NCI-H2227 treated with DMSO at 0.1 percent for 48 hours (cell line): ENCODE results near the gene TBC1D9.
"Not testable (repeated sequence)": the region's sequence is repeated elsewhere in the genome, so short reads cannot be mapped to it uniquely, and the experiment has no call there.

Experiments
- DNase-seq: peaks from one replicate; lab custom pipeline; 2025; lab: John Stamatoyannopoulos, UW

The TBC1D9 gene

DNA sequence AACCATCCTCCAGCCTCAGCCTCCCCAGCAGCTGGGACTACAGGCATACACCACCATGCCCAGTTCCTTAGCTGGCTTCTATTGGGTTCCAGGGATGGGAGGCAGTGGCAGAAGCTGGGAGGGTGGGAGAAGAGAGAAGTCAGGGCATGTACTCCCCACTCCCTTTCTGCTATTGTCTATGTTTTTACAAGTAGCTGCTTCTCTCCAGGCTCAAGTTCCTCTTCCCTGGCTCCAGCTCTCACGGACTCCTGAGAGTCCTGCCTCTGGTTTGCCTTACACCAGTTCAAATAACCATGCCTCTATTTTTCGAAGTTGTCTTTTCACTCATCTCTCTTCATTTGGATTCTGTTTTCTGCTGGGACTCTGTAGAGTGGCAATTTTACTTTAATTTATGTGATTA, 2.9 kb downstream of the TBC1D9 start:
- DNase-seq = no peak

DNA sequence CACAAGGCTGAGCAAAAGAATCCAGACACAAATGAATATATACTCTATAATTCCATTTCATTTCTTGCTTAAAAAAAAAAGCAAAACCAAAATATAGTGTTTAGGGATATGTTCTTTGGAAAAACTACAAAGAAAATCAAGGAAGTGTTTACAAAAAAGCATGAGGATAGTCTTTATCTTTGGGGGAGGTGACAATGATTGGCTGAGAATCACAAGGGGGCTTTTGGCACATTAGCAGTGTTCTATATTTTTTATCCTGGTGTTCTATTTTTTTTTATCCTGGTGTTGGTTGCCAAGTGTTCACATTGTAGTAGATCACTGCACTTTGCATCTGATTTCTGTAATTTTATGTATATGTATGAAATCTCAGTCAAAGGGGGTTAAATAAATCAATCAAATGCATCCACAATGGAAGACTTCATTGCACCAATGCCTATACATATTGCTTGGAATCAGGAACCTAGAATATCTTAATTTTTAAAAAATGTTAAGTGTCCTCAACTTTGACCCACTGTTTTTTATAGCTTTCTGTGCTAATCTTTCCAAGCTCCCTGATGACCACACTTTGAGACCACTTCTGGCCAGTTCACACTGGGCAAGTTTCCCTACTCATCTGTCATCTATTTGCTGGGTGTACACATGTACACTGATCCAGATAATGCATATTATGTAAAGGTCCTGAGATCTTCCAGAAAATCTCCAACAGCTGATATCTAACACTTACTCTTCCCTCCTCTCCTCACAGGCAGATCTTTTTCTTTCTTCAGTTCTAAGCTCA, 3.7 kb downstream of the TBC1D9 start:
- no peak for DNase-seq

DNA sequence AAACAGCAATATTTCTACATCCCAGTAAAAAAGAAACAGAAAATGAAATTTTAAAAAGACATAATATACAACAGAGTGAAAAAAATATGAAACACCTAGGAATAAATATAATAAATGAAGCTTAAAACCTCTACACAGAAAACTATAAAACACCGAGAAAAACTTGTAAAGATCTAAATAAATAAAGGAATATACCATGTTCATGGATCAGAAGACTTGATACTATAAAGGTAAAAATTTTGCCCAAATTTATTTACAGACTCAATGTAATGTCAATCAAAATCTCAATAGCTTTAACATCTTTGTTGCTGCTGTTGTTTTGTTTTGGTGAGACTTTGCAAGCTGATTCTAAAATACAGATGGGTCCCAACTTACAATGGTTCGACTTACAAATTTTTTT, 5.7 kb downstream of the TBC1D9 start:
- DNase-seq = no peak

DNA sequence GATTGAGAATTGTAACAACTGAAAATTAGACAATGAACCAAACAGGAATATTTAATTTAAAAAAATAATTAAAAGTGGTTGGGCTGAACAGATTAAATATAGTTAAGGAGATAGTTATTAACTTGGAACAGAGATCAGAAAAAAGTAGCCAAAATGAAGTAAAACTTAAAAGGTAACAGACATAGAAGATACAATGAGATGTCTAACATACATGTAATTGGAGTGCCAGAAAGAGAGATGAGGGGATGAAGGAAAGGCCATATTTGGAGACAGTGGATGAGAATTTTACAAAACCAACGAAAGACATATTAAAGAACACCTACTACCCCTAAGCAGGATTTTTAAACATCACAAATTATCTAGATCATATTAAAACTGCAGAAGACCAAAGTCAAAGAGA, 8.0 kb downstream of the TBC1D9 start:
- no peak for DNase-seq

DNA sequence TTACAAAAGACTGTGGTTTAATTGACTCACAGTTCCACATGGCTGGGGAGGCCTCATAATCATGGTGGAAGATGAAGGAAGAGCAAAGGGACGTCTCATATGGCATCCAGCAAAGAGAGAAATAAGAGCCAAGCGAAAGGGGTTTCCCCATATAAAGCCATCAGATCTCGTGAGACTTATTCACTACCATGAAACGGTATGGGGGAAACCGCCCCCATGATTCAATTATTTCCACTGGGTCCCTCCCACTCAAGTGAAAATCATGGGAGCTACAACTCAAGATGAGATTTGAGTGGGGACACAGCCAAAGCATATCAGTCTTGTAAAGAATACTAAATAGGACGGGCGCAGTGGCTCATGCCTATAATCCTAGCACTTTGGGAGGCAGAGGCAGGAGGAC, 9.6 kb downstream of the TBC1D9 start:
- DNase-seq = not testable (repeated sequence)

DNA sequence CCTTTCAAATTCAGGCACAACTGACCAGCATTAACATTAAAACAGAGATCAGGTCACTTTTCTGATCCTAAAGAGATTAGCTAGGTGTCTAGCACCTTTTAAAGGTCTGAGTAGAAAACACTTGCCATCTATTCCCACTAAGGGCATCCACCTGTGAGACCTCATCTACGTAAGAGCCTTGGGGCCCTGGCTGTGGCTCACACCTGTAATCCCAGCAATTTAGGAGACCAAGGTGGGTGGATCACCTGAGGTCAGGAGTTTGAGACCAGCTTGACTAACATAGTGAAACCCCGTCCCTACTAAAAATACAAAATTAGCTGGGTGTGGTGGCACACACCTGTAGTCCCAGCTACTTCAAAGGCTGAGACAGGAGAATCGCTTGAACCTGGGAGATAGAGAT, 11.8 kb downstream of the TBC1D9 start:
- no peak for DNase-seq

DNA sequence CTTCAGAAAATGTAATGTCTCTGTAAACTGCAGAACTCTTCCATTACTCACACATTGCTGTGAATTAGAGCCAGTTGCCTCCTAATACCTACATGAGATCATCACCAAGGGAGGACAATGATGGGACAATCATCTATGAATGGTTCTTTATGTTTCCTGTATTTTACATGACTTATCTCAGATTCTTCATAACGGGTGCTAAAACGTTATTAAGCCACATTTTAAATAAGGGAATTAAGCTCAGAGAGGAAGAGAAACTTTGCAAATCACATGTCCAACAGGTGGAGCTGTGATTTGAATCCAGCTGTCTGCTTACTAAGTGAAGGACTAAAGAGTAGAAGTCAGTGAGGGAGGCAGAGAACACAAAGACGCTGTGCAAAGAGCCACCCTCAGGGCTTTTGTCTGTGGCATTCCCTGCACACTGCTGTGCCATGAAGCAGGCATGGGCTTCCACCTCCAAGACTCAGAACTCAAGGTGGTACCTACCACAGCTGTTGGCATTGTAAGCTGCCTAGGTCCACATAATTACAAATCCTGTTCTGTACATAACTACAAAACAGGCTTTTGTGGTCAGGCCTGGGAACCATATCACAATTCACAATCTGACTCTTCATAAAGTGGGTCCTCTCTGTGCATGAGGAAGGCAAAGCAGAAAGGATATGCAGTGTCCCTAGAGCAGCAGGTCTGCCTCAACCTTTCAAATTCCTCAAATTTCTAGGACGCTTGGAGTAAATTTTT, 12.8 kb downstream of the TBC1D9 start:
- DNase-seq = no peak

DNA sequence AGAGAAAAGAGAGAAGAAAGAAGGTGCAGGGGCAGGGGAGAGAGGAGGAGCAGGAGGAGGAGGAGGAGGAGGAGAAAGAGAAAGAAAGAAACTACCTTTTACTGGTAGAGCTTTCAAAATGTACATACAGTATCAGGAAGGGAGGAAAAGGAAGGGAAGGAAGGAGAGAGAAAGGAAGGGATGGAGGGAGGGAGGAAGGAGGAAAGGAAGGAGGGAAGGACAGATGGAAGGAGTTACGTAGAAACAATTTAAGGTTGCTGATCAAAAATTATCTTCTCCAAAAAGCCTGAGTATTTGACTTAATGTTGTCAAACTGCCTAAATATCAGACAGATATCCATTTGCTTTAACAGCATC, 13.4 kb downstream of the TBC1D9 start:
- DNase-seq = no peak

DNA sequence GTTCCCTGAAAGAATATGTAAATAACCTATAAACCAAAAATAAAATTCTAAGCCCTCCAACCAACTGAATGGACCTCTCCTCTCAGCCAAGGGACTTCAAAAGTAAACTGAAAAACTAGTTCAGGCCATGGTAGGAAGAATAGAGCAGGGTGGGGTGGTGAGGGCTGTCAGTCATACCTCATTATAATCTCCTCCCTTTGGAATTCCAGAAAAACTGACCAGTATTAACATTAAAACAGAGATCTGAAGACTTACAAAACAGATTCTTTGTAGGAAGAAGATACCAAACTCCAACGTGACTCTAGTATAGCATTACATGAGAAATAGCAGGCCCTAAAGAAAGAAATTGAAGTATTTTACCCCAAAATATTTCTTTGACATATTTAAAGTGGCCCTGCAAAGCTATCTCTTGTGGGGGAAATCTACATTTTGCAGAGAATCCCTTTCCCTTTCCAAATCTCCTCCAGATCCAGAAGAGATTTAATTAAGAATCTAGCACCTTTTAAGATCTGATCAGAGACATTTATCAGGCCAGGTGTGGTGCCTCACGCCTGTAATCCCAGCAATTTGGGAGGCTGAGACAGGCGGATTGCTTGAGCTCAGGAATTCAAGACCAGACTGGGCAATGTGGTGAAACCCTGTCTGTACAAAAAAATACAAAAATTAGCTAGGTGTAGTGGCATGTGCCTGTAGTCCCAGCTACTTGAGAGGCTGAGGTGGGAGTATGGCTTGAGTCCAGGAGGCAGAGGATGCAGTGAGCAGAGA, 15.1 kb downstream of the TBC1D9 start:
- DNase-seq = no peak

DNA sequence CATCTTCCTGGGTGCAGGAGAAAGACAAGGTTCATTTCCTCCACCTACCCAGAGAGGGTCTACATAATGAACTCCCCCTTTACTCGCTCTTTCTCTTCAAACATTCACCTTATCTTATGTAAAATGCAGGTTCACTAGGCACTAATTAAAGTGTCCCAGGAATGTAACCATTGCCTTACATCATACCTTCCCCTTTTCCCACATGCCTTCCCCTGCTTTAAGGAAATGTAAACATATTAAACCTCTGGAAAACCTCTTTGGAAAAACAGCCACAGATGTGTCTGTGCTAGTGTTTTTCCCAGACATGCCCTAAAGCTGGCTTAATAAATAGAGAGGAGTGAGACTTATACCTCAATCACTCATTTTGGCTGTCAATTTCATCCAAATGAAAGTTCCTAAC, 15.8 kb downstream of the TBC1D9 start:
- no peak for DNase-seq

DNA sequence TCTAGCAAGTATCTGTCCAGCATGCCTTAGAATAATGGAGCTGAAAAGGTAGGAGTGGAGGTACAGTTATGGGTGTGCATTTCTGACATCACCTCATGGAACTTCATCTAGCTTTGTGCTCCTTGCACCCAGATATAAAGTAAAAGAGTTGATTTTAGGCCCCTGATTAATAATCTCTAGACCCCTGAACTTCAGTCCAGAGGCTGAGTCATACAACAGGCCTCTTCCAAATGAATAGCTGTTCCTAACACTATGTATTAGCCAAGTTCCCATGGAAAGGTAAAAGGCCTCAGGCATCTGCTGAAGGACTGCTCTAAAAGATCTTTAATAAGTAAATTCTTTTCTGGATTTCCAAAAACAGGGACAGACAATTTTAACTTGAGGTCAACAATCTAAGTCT, 16.2 kb downstream of the TBC1D9 start:
- DNase-seq = no peak

DNA sequence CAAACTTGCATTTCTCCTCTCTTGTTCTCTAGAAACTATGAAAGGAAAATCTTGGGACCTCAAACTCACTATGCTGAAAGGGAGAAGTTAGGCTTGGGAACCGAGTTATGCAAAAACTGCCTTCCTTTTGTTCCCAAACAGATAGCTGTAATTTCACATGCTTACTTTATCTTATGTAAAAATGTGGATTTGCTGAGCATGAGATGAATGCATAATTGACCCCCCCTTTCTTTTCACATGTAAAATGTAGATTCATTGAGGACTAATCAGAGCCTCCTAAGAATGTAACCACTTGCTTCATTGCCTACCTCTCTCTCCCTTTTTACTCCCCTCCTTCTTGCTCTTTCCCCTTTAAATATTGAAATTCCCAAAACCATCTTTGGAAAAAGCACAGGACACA, 18.0 kb downstream of the TBC1D9 start:
- no peak for DNase-seq

DNA sequence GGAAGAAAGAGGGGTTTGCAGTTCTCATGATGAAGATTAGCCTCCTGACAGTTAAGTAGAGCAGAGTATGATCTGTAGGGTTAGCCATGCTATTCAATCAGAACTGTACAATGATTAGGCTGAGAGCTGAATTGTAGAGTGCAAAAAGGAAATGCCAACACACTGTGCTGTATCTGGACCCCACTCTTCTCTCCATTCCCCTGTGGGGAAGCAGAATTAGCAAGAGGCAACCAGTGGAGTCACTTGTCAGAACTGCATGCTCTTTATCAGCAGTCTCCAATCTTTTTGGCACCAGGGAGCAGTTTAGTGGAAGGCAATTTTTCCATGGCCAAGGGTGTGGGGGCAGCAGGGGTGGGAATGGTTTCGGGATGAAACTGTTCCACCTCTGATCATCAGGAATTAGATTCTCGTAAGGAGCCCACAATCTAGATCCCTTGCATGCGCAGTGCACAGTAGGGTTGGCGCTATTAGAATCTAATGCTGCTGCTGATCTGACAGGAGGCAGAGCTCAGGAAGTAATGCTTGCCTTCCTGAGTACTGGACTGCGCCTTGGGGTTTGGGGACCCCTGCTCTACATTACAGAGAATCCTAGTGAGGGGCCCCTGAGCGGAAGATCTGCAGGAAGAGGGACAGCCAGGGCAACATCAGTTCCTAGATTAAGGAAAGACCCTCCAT, 19.4 kb downstream of the TBC1D9 start:
- DNase-seq = no peak

DNA sequence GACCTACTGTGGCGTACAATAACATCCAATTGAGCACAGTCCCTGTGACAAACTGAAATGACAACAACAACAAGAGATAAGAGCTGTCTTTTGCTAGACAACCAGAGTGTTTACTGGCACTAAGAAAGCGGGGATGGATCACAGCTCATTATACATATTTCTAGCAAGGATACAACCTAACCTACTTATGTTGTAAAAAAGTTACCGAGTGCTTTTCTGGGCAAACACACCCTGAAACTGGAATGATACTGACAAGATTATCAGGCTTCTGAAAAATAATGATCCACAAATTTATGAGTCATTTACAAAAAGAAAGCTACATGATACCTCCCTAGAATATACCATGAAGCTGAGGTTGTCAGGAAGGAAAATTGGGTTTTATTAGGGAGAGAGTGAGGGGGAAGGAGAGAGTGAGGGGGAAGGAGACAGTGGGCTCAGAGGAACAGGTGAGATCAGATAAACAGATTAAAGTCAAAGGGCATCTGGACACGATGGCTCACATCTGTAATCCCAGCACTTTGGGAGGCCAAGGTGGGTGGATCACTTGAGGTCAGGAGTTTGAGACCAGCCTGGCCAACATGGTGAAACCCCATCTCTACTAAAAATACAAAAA, 20.3 kb downstream of the TBC1D9 start:
- DNase-seq = no peak

DNA sequence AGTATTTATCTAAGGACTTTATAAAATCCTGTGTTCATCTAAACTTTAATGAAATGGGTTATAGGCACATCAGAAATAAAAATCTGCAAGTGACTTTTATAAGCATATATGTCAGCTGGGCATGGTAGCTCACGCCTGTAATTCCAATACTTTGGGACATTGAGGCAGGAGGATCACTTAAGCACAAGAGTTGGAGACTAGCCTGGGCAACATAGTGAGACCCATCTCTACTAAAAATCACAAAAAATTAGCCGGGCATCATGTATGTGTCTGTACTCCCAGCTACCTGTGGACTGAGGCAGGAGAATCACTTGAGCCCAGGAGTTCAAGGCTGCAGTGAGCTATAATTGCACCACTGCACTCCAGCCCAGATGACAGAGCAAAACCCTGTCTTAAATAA, 20.9 kb downstream of the TBC1D9 start:
- DNase-seq = no peak

DNA sequence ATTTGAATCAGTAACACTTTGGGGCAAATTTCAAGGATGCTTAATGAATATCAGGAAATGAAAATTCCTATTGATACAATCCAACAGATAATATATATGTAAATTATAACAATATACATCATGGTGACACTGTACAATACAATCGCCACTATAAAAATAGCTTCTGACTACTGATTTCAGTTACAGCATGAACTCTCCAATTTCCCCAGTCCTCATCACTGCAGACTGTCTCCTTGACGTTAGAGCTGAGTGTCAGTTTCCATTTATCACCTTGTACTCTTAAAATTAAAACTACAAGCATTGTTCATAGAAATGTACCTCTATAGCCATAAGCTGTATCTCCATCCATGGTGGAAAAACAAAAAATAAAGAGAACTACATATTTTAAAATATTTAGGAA, 23.4 kb downstream of the TBC1D9 start:
- no peak for DNase-seq

DNA sequence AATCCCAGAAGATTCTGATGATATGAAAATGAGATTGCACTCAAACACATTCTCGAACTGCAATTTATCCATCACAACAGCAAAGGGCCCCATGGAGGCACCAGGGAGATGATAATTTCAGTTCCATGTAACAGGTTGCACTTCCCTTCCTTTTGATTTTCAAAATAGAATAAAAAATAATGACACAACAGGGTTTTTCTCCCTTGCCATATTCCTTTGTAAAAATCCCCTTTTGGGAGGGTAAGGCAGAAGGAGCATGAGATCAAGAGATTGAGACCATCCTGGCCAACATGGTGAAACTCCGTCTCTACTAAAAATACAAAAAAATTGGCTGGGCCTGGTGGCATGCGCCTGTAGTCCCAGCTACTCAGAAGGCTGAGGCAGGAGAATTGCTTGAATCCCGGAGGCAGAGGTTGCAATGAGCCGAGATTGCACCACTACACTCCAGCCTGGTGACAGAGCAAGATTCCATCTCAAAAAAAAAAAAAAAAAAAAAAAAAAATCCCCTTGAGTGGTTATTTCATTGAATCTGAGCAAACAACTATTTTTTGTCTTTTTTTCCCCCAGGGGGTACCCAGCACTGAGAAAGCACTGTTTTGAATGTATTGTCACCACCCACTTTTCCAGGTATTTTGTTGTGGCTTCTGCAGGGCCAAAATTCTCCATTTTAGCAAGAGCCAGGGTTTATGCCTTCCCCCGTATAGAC, 26.7 kb downstream of the TBC1D9 start:
- no peak for DNase-seq

DNA sequence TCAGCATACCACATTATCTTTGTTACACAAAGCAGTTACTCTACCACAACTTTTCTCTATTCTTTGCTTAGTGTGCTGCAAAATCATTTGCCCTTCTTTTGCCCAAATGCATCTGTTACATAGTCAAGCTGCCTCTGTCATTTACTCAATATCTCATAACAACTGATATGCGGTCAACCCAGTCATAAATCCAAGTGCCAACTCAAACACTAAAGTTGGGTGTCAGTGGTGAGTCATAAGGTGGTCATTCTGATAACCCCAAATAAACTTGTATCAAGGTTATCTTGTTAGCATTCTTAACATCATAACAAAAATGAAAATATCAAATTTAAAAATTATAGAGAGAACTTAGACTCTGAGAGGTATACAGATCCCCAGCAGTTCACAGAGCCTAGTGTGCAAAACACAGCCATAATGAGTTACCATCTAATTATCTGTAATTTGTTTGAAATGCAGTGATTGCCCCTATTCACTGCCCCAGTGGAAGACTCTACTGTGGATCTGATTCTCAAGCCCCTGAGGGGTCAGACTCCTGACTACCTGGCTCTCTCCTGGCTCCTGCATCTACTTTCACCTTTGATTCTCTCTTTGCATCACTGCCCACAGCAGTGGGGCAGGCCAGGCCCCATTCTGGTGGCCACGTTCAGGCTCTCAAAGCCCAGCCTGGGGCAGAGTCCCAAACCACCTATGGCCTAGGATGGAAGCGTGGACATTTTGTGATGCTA, 29.2 kb downstream of the TBC1D9 start:
- DNase-seq = no peak

DNA sequence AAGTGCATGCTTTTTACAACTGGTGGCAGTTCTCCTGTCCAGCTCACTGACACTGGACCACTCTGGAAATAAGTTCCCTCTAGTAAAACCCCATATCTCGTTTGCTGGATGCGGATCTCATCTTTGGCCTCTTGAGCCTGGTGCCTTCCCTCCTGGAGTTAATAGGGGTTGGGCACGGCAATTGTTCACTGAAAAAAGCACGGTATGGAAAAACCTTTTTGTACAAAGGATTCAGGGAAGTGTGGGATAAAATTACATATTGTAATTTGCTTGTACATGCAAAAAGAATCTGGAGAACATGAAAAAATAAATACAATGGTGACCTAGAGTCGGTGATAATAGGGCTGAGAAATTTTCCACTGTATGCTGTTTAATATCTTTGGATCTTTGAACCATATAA, 30.6 kb downstream of the TBC1D9 start:
- DNase-seq = no peak

DNA sequence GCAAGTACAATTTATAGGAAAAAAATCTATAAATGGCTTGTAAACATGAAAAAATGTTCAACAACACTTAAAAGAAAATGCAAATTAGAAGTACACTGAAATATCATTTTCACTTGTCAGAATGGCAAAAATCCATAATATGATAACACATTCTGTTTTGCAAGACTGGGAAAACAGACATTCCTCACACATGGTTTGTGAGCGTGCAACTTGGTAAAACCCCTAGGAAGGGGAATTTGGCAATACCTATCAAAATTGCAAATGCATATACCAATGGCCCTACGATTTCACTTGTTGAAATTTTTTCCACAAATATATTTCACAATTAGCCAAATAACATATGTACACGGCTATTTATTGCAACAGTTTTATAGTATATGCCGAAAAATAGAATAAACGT, 31.4 kb downstream of the TBC1D9 start:
- no peak for DNase-seq
